Astrocyte of the hippocampus (primary cell): Measurements from ENCODE around the gene LUZP2.

ENCODE experiments used
- DNase-seq: peaks from one replicate; pipeline ENCODE4 v3.0.0; 2011; ENCODE audit warnings: low read depth, low spot score

Gene LUZP2

DNA sequence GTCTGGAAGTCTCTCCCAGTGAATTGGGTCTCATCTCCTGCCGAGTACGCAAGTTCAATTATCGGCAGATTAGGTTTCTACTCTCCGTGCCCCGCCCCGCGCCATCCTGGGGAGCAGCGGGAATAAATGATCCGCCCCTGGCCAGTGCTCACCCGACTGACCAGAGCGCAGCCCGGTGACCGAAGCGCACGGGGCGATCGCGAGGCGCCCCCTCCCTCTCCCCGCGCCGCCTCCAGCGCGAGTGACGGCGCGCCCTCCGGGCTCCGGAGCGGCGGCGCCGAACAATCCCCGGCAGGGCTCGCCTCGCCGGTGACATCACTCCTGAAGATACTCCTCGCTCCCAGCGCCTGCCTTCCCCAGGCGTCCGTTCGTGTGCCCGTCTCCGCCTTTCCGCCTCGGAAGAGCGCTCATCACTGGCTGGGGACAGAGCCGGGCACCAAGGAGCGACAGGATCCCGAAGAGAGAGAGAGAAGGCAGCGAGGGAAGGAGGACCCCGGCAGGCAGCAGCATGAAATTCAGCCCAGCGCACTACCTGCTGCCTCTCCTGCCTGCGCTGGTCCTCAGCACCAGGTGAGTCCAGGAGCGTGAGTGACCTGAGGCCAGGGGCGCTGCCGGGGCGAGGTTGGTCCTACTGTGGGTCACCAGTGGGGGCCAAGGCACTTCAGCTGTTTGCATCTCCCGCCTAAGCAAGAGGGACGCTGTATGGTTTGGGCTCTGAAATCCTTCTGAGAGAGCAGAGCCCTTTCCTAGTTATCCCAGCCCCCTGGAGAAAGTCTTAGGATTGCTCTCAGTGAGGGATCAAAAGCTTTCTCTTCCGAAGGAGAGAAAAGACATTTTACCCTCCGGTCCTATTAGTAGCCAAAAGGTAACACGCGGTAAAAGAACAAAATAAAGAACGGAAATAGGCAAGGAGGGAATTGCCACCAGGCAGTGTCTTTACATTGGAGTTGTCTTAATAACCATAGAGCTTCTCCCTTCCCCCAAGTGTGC, at the start of gene LUZP2:
Gene LUZP2, plus strand, starts transcription at position 318 of the 990 bp plus-strand sequence.
- DNase-seq, result peak; percentile 65

DNA sequence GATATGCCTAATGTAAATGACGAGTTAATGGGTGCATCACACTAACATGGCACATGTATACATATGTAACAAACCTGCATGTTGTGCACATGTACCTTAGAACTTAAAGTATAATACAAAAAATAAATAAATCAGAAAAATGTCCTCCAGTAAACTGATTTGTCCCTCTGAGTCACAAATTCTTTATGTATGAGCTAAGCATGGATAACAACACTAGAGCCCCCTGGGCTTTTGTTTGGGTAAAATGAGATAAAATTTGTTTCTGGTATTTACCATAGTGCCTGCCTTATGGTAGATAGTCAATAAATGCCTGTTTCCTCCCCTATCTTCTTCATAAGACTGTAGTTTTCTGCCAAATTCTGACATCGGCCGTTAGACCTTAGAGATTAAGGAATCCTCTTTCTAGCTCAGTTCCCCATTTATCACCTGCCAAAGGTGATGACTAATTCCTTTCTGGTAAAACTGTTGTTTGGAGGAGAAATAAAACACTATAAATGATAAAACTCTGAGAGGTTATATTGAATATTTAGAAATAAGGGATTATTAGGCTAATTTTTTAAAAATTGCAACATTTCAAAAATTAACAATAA, 43.6 kb upstream of the LUZP2 start:
- peak; percentile 1 for DNase-seq

DNA sequence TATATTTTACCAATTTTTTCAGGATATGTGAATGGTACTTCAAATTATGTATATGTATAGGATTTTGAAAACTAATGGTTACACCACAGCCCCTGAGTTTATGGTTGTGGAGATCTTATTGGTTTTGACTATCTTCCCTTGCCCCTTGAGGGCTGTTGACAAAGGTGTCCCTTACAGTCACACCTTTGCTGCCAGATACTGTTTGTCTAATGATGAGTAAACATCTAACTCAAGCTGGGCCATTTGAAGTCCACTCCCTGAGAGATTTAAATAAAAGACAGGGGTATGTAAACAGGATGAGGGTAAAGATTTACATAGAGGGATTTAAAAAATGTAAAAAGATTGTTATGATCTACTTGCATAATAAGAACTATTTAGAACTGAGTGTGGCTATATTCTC, 38.9 kb upstream of the LUZP2 start:
- DNase-seq, result no peak

DNA sequence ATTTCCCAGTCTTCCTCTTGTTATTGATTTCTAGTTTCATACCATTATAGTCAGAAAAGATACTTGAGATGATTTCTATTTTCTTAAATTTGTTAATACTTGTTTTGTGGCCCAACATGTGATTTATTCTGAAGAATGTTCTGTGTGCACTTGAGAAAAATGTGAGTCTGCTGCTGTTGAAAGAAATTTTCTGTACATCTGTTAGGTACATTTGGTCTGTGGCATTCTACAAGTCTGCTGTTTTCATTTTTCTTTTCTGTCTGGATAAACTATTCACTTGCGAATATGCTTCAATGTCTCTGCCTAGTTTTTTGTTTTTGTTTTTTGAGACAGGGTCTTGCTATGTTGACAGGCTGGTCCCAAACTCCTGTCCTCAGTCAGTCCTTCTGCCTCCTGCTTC, 26.4 kb upstream of the LUZP2 start:
- no peak for DNase-seq

DNA sequence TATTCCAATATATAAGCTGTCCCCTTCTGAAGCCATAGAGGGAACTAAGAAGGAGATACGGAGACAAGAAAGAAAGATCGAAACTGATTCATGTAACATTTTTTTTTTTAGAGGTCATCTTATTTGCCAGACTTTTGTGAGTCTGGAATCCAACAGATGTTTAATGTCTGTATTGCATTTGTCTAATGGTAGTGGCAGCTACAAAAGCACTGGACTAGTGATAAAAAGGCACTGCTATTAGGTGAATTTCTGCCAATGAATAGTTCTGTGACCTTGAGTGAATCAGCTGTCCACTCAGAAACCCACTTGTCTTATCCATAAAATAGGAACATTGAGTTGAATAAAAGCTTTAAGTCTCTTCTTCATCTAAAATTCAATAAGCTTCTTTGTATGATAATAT, 25.8 kb upstream of the LUZP2 start:
- no peak for DNase-seq

DNA sequence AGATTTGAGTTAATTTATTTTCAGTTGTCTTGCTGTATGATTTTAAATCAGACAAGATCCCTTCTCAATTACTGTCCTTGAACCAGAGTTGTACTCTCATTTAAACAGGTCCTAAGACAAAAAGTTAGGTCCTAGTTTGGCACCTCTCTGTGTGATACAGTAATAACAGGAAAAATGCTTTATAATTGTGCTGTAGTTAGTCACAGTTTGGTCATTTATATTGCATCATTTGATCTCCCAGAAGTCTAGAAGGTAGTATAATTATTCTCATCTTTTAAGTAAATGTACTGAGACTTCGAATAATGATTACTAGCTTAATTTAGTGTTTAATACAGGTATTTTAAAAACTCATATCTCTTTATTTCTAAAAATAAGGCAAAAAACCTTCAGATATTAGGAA, 18.1 kb upstream of the LUZP2 start:
- no peak for DNase-seq

DNA sequence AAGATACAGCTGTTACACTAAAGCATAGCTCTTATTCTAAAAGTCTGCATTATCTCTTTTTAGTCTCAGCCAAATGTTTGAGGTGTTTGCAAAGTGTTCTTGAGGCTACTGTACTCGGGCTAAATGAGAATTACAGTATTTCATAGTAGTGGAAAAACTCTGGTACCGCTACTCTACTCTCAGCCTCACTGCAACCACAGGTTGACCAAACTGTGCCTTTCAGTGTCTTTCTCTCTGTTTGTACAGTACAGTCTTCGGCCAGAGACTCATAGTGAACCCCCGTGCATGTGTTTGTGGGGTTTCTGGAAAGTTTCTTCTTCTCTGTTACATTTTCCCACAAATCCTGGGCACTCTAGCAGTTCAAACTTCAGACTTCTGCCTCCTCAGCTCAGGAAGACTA, 7.4 kb upstream of the LUZP2 start:
- DNase-seq, result no peak

DNA sequence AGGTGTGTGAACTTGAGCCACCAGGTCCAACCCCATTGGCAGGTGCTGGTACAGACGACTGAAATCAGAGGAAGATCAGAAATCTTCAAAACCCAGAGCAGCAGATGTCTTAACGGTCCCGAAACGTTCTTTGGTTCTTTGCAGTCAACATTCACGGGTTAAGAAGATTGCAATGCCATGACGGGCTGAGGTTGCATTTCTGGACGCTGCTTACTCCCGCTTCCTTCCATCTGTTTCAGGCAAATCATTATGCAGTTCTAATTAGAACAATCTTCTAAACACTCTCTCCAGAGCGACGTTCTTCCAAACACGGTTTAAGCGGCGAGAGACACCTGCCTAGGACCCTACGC, 492 bp upstream of the LUZP2 start:
- no peak for DNase-seq

DNA sequence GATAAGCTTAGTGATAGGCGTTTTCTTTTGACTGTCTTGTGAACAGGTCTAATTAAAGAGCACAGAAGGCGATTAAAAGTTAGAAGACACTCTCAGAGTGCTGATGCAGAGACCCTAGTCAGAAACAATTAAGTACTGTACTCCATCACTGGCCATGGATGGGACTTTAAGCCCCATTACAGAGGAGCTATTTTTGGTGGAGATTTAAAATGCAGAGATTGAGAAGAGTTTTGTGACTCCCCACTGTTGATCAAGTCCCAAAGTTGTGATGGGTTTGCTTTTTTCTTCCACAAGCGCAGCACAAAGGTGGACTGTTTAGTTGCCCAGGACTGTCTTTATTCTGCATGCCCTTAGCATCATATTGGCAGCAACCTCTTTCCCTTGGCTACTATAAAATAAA, 978 bp downstream of the LUZP2 start:
- DNase-seq, result no peak

DNA sequence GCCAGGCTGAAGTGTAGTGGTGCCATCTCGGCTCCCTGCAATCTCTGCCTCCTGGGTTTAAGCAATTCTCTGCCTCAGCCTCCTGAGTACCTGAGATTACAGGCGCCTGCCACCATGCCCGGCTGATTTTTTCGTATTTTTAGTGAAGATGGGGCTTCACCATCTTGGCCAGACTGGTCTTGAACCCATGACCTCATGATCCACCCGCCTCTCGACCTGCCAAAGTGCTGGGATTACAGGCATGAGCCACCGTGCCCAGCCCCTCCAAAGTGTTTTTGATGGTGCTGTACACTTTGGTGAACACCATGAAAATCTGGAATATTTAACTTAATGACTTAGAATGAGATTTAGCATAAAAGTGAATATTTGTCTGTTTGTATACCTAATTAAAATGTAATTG, 5.6 kb downstream of the LUZP2 start:
- no peak for DNase-seq

DNA sequence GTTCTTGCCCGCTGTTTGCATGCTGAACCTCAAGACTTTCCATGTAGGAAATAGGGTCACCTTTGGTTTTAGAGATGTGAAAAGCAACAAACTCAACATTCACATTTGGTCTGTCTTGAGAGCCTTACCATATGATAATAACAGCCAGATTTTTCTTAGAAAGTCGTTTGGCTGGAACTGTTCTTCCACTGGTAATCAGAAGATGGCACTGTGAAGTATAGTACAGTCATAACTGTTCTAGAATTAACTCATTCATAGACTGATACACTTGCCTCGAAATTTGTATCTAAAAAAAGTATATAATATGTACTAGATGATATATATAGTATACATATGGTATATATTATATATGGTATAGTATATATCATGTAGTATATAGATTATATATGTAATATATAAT, 12.3 kb downstream of the LUZP2 start:
- DNase-seq, result no peak

DNA sequence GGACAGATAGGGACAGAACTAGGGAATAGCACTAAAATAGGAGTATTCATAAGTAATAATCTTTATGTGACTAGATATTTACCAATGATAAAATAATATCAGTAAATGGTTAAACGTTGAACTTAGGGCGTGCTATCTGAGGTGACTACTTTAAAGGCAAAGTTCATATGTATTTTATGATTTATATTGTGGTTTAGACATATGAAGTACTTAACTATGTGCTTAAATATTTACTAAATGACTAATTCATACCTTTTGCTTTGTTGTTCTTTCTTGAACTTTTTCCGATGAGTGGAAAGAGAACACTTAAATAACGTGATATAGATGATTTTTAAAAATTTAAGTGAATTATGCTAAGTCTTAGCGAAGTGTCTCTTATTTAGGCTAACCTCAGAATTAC, 14.7 kb downstream of the LUZP2 start:
- DNase-seq, result no peak

DNA sequence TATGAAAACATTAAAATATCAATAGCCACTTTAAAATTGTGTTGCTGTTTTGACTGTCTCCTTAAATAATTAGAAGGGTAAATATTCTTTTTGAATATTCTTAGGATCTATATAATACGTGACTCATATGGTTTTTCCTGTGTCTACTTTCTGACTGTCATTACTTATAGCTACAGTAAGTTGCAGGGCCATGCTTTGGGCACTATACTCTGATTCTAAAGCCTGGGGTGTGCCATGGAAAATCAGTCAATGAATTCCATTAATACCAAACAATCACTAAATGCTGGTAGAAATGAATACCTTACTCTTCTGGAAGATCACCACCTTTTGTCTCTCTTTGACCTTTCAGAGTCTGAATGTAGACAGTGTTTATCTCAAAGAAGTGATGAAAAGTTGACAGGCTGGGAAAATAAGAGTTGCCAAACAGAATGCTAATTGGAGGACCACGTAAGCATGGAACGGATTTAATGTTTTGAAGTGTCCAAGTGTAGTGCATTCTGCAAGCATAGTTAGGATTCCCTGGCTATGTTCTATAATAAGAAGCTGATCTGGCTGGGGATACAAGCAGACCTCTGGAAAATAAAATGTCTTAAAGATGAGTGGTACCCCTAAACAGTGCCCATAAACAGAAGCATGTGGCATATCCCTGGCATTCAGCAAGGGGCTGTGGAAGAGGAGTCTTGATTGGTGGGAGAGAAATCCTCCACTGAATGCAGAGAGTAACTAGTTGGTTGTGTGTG, 16.8 kb downstream of the LUZP2 start:
- peak; percentile 7 for DNase-seq

DNA sequence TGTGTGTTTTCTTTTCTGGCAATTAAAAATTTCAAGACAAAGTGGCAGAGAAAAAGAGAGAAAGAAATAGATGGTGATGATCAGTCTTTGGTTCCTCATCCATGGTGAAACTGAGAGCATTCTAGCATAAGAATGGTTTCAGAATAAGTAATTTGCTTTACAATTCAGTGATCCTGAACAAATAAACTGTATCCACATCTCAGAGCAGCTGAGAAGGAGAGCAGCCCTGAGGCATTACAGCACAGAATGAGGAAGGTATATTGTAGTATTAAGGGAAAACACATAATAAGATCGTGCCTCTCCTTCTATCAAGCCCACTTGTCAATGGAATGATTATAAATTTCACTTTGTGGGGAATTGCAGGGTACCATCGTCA, 17.4 kb downstream of the LUZP2 start:
- DNase-seq, result no peak

DNA sequence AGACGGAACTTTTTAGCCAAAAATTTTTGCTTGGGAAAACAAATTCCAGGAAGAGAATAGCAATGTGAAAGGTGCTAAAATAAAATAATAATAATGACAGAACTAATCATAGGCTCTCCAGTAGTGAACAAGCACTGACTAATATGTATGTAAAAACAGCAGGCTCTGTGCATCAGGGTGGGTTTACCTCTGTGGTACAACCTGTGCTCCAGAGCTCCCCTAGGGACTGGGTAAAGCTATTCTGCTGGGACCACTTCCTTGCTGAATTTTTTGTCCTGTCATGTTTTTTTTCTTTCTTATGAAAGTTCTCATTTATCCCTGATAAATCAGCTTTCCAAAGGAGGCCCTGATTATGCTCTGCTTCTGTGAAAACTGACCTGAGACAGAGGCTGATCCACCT, 18.8 kb downstream of the LUZP2 start:
- no peak for DNase-seq

DNA sequence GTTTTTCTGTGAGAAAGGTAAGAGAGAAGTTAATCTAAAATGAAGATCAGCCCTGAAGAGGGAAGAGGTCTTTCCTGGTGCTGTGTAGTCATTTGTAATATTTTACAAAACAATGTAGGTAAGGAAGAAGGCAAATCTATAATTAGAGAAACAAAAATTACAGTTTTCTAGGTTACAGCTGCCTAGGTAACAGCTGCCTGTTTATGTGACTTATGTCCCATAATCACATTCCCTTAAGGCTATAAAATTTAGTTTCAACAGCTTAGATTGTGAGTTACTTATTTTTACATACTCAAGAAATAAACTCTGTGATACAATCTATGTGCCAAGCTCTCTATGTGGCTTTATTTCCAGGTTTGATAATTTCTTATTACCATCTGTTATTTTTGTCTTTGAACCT, 19.8 kb downstream of the LUZP2 start:
- DNase-seq, result no peak

DNA sequence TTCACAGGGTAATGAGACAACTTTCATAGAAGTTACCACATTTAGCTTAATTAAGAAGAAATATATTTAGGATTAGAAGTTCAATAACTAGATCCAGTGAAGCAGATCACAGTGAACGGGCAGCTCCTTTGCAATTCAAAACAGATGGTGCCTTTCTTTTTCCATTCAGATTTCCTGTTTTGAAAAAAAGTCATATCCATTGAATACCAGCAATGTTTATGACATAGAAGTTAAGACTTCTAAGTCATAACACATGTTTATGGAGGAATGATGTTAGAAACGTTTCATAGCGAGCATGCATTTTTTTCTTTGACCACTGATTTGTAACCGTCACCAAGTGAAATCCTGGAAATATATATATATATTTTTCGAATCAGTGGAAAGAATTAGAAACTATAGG, 24.7 kb downstream of the LUZP2 start:
- DNase-seq, result no peak

DNA sequence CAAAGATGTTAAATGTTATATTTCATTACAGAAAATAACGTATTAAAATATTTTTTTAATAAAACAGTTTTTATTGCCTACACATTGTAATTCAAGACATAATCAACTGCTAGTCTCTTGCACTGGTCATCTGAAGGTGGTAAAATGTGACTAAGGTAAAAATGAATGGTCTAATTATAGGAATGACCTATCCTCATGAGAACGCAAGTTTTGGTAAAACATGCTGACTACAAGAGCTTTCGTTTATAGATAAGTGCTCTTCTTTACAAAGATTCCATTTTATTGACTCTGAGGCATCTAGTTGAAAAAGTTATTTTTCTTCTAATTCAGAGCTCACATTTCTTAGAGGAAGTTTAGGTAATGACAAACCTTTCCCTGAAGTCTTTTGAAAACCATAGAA, 27.3 kb downstream of the LUZP2 start:
- no peak for DNase-seq

DNA sequence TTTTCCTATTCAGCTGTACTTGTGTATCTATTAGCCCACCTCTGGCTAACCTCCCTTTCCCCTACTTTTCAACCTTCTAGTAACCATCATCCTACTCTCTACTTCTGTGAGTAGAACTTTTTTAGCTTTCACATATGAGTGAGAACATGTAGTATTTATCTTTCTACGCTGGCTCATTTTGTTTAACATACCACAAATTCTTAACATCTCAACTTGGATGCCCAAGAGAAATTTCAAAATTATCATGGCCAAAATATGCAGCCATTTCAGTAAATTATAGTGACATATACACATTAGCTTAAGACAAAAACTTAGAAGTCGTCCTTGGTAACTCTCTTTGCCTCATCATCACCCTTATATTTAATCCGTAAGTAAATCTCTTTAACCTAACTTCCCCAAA, 34.7 kb downstream of the LUZP2 start:
- DNase-seq, result no peak

DNA sequence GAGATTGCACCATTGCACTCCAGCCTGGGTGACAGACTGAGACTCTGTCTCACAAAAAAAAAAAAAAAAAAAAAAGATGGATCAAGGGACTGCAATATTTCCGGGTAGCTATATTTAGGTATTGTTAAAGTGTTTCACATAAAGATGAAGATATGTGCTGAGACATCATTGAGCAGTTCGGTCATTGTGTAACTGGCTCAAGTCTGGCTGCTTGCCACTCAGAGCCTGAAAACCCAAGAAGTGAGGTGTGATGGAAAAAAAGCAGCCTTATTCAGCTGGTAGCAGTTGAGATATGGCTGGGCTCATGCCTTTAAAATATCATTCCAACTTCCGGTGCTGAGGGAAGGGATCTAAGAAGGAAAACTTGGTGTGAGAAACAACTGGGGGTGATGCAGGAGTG, 46.9 kb downstream of the LUZP2 start:
- DNase-seq, result no peak

DNA sequence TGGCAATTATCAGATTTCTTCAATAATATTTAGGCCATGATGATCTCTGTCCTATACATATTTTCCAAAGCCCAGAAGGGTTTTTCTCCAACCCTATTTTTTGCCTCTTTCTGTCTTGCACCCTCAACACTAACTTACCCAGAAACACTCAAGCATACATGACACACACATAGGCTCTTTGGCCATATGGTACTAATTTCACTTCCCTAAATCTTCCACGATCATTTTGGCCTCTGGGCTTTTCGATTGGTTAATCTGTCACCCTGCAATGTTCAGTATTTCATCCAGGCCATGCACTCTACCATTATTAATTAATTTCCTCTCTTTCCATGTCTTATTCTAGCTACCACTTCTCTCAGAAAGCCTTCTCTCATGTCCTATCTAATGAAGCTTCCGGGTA, 59.8 kb downstream of the LUZP2 start:
- no peak for DNase-seq

DNA sequence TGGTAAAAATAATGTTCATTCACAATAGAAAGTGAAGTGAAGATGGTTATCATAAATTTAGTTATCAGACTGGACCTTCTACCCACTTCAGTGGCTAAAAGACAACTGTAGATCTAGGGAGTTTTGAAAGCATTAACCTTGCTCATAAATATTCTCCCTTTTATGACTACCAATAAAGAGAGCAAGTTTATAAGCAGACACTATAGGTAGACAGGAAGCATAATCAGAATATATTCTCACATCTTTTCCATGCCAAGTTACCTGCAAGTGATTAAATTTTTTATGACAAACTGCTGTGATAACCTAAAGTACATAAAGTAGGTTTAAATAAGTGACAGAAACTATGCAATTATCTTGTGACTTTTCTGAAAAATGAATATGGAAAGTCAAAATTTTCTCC, 62.5 kb downstream of the LUZP2 start:
- DNase-seq, result no peak

DNA sequence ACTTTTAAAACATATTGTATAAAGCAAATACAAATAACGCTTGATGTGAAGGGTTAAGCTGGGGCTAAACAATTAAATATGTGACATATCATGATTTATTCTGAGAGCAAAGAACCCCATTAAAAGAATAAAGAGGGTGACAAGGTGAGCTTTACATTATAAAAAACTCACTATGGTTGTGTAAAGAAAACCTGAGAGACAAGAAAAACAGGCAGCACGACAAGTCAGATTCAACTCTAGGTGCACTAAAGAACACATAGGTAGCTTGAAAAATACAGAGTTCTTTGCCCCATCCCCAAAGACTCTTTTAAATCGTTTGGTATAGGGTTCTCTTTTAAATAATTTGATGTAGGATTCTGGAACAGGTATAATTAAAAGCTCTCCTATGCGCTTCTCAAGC, 63.5 kb downstream of the LUZP2 start:
- no peak for DNase-seq
